ENCODE results near the gene EHBP1.

EHBP1 gene

DNA sequence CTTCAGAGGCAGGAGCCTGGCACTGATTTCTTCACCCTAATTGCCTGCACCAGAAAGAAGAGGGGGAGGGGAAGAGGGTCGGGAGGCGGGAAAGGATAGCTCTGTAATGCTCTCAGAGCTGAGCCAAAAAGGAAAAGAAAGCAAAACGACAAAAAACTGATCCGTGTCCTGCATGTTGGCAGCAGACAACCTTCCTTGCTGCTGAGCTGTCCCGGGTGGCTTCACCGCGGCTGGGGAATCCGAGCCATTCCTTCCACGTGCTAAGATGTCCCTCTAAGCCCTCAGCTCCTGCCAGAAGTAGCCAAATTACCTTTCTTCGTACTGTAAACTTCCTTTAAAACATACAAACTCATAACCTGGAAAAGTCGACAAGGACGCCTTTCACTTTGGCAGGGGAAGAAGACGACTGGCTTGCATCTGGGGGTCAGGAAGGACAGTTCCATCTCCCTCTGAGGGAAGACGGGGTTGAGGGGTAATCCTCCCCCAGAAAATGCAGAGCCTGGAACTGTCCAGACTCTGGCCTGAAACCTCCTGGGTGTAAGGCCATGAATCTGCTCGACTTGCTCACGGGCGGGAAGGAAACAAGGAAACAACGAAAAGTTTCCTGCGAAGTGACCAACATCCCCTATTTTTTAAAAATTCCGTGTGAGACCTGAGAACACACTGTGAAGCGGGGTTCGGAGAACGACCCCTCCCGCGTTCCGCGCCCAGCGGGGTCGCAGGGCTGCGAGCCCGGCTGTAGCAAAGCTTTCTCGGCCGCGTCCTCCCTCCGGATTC lies 352.8 kb downstream of the EHBP1 start:
- H3K4me3 ChIP-seq (ENCODE audit: insufficient read length, low read depth), result no peak overlapping the region
- no peaks in the 10 kb centered on the region for H3K36me3 ChIP-seq (ENCODE audit: insufficient read depth, insufficient read length, low read length)
- TF ChIP-seq SUZ12 (IDR thresholded peaks at IDR 0.05; ENCODE audit: extremely low read depth, insufficient read depth, insufficient read length), result no peak
- no peak for TF ChIP-seq ZNF274 (IDR thresholded peaks at IDR 0.05; ENCODE audit: low read depth, low read length)
- no peak for TF ChIP-seq YY1 (IDR thresholded peaks at IDR 0.05; ENCODE audit: insufficient read depth, insufficient read length)
- H3K4me1 ChIP-seq (ENCODE audit: insufficient read depth, insufficient read length), result peaks cover 11% of the 10 kb centered on the region
- DNase-seq (ENCODE audit: low read depth, low spot score), result no peak
- peaks cover 98% of the 10 kb centered on the region for H3K27me3 ChIP-seq (ENCODE audit: insufficient read depth, insufficient read length)
- no peaks in the 10 kb centered on the region for H3K9me3 ChIP-seq (ENCODE audit: insufficient read depth, low read length)
- H3K9ac ChIP-seq (ENCODE audit: insufficient read length, low read depth), result peak overlapping the region; percentile 32

- Histone ChIP-seq H3K4me1 (ENCODE audit: insufficient read depth, insufficient read length) (peaks cover 11% of the 10 kb centered on the region), H3K4me3 (ENCODE audit: insufficient read length, low read depth) (no peak overlapping the region), H3K27me3 (ENCODE audit: insufficient read depth, insufficient read length) (peaks cover 90% of the 10 kb centered on the region), H3K9me3 (ENCODE audit: insufficient read depth, low read length) (no peaks in the 10 kb centered on the region), H3K9ac (ENCODE audit: insufficient read length, low read depth) (peak overlapping the region; percentile 32), H3K36me3 (ENCODE audit: insufficient read depth, insufficient read length, low read length) (no peaks in the 10 kb centered on the region)
- no peak for DNase-seq (ENCODE audit: low read depth, low spot score)
- TF ChIP-seq ZNF274 (IDR thresholded peaks at IDR 0.05; ENCODE audit: low read depth, low read length) (no peak), YY1 (IDR thresholded peaks at IDR 0.05; ENCODE audit: insufficient read depth, insufficient read length) (no peak), SUZ12 (IDR thresholded peaks at IDR 0.05; ENCODE audit: extremely low read depth, insufficient read depth, insufficient read length) (peak; percentile 69)
Observed at GRCh38 chr2:63058921-63059792, 353.6 kb downstream of the EHBP1 start.

- Histone ChIP-seq H3K9me3 (ENCODE audit: insufficient read depth, low read length) (no peaks in the 10 kb centered on the region), H3K36me3 (ENCODE audit: insufficient read depth, insufficient read length, low read length) (no peaks in the 10 kb centered on the region), H3K4me1 (ENCODE audit: insufficient read depth, insufficient read length) (peaks cover 8% of the 10 kb centered on the region), H3K27me3 (ENCODE audit: insufficient read depth, insufficient read length) (peaks cover 83% of the 10 kb centered on the region), H3K9ac (ENCODE audit: insufficient read length, low read depth) (no peak overlapping the region), H3K4me3 (ENCODE audit: insufficient read length, low read depth) (no peak overlapping the region)
- DNase-seq (ENCODE audit: low read depth, low spot score), result no peak
- no peak for TF ChIP-seq ZNF274 (IDR thresholded peaks at IDR 0.05; ENCODE audit: low read depth, low read length)
- no peak for TF ChIP-seq YY1 (IDR thresholded peaks at IDR 0.05; ENCODE audit: insufficient read depth, insufficient read length)
- TF ChIP-seq SUZ12 (IDR thresholded peaks at IDR 0.05; ENCODE audit: extremely low read depth, insufficient read depth, insufficient read length), result no peak
Observed at GRCh38 chr2:63059793-63060471, 354.4 kb downstream of the EHBP1 start.

- Histone ChIP-seq H3K4me1 (ENCODE audit: insufficient read depth, insufficient read length) (peaks cover 8% of the 10 kb centered on the region), H3K4me3 (ENCODE audit: insufficient read length, low read depth) (no peak overlapping the region), H3K9ac (ENCODE audit: insufficient read length, low read depth) (no peak overlapping the region), H3K27me3 (ENCODE audit: insufficient read depth, insufficient read length) (peaks cover 77% of the 10 kb centered on the region), H3K36me3 (ENCODE audit: insufficient read depth, insufficient read length, low read length) (no peaks in the 10 kb centered on the region), H3K9me3 (ENCODE audit: insufficient read depth, low read length) (no peaks in the 10 kb centered on the region)
- TF ChIP-seq SUZ12 (IDR thresholded peaks at IDR 0.05; ENCODE audit: extremely low read depth, insufficient read depth, insufficient read length) (no peak), YY1 (IDR thresholded peaks at IDR 0.05; ENCODE audit: insufficient read depth, insufficient read length) (no peak), ZNF274 (IDR thresholded peaks at IDR 0.05; ENCODE audit: low read depth, low read length) (no peak)
- DNase-seq (ENCODE audit: low read depth, low spot score), result no peak
Observed at GRCh38 chr2:63060472-63060991, 355.0 kb downstream of the EHBP1 start.

- no peak for DNase-seq (ENCODE audit: low read depth, low spot score)
- H3K4me1 ChIP-seq (ENCODE audit: insufficient read depth, insufficient read length), result peaks cover 2% of the 10 kb centered on the region
- no peak overlapping the region for H3K9ac ChIP-seq (ENCODE audit: insufficient read length, low read depth)
- no peaks in the 10 kb centered on the region for H3K9me3 ChIP-seq (ENCODE audit: insufficient read depth, low read length)
- TF ChIP-seq ZNF274 (IDR thresholded peaks at IDR 0.05; ENCODE audit: low read depth, low read length) (no peak), SUZ12 (IDR thresholded peaks at IDR 0.05; ENCODE audit: extremely low read depth, insufficient read depth, insufficient read length) (no peak), YY1 (IDR thresholded peaks at IDR 0.05; ENCODE audit: insufficient read depth, insufficient read length) (no peak)
- peaks cover 44% of the 10 kb centered on the region for H3K27me3 ChIP-seq (ENCODE audit: insufficient read depth, insufficient read length)
- H3K4me3 ChIP-seq (ENCODE audit: insufficient read length, low read depth), result no peak overlapping the region
- no peaks in the 10 kb centered on the region for H3K36me3 ChIP-seq (ENCODE audit: insufficient read depth, insufficient read length, low read length)
Observed at GRCh38 chr2:63064197-63064596, 358.7 kb downstream of the EHBP1 start.

- H3K27me3 ChIP-seq (ENCODE audit: insufficient read depth, insufficient read length), result peaks cover 39% of the 10 kb centered on the region
- H3K9me3 ChIP-seq (ENCODE audit: insufficient read depth, low read length), result no peaks in the 10 kb centered on the region
- TF ChIP-seq SUZ12 (IDR thresholded peaks at IDR 0.05; ENCODE audit: extremely low read depth, insufficient read depth, insufficient read length) (no peak), ZNF274 (IDR thresholded peaks at IDR 0.05; ENCODE audit: low read depth, low read length) (no peak), YY1 (IDR thresholded peaks at IDR 0.05; ENCODE audit: insufficient read depth, insufficient read length) (no peak)
Observed at GRCh38 chr2:63064661-63065060, 359.1 kb downstream of the EHBP1 start.

More at GRCh38 chr2:63064661-63065060, 359.1 kb downstream of the EHBP1 start:
- no peaks in the 10 kb centered on the region for H3K4me1 ChIP-seq (ENCODE audit: insufficient read depth, insufficient read length)
- no peak overlapping the region for H3K4me3 ChIP-seq (ENCODE audit: insufficient read length, low read depth)
- no peak for DNase-seq (ENCODE audit: low read depth, low spot score)
- no peaks in the 10 kb centered on the region for H3K36me3 ChIP-seq (ENCODE audit: insufficient read depth, insufficient read length, low read length)
- H3K9ac ChIP-seq (ENCODE audit: insufficient read length, low read depth), result no peak overlapping the region
